AG09319 (cell line): Measurements from ENCODE around the gene FAM47E.

Experiments used
- DNase-seq: peaks from one replicate; pipeline ENCODE4 v3.0.0-alpha.2; 2010; ENCODE audit warnings: low read depth; ENCODE audit errors: extremely low read depth
- TF ChIP-seq, protein P1 (sequence below): IDR thresholded peaks from 2 replicates; pipeline ENCODE4 v1.5.1; 2011; ENCODE audit warnings: low read depth, mild to moderate bottlenecking, inconsistent platforms, low read length, moderate library complexity

FAM47E gene

GRCh38 chr4:76214177-76214675 lies 37.3 kb upstream of the FAM47E start:
- TF ChIP-seq, protein P1, sequence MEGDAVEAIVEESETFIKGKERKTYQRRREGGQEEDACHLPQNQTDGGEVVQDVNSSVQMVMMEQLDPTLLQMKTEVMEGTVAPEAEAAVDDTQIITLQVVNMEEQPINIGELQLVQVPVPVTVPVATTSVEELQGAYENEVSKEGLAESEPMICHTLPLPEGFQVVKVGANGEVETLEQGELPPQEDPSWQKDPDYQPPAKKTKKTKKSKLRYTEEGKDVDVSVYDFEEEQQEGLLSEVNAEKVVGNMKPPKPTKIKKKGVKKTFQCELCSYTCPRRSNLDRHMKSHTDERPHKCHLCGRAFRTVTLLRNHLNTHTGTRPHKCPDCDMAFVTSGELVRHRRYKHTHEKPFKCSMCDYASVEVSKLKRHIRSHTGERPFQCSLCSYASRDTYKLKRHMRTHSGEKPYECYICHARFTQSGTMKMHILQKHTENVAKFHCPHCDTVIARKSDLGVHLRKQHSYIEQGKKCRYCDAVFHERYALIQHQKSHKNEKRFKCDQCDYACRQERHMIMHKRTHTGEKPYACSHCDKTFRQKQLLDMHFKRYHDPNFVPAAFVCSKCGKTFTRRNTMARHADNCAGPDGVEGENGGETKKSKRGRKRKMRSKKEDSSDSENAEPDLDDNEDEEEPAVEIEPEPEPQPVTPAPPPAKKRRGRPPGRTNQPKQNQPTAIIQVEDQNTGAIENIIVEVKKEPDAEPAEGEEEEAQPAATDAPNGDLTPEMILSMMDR: no peak
- no peak for DNase-seq

GRCh38 chr4:76215077-76215476 lies 36.4 kb upstream of the FAM47E start:
- no peak for DNase-seq

GRCh38 chr4:76216524-76216923 lies 35.0 kb upstream of the FAM47E start:
- DNase-seq: no peak
- TF ChIP-seq, protein P1: no peak

More at GRCh38 chr4:76215077-76215476, 36.4 kb upstream of the FAM47E start:
- TF ChIP-seq, protein P1: no peak

- TF ChIP-seq, protein P1: no peak
- DNase-seq: no peak
Measured at GRCh38 chr4:76216975-76217814, 34.3 kb upstream of the FAM47E start.

GRCh38 chr4:76219299-76220055 lies 32.0 kb upstream of the FAM47E start:
- TF ChIP-seq, protein P1: no peak
- no peak for DNase-seq

- no peak for DNase-seq
- TF ChIP-seq, protein P1: no peak
Measured at GRCh38 chr4:76224171-76224570, 27.4 kb upstream of the FAM47E start.

DNA sequence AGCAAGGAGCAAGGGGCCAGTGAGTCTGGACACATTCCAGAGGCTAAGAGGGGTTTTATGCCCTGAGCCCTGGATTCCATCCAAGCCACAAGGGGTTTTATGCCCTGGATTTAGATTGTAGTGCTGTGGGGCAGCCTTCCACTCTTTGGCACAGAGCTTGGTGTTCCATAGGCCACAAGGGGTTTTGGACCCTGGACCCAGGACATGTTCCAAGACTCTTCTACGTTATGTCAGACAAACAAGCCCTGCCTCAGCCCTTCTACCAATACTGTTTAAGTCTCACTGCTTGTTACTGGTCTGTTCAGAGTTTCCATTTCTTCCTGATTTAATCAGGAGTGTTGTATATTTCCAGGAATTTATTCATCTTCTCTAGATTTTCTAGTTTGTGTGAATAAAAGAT lies 25.1 kb upstream of the FAM47E start:
- TF ChIP-seq, protein P1: no peak

More for the DNA sequence above, 25.1 kb upstream of the FAM47E start:
- DNase-seq: no peak
